Activated CD8-positive, alpha-beta memory T cell treated with anti-CD3 and anti-CD28 coated beads, Interleukin-2, amount 50 U/mL, for 48 hours (primary cell): Measurements from ENCODE around the gene DMRTB1.

Experiments
- DNase-seq: peaks from one replicate; pipeline ENCODE4 v3.0.0-alpha.2; 2020

Gene DMRTB1

DNA sequence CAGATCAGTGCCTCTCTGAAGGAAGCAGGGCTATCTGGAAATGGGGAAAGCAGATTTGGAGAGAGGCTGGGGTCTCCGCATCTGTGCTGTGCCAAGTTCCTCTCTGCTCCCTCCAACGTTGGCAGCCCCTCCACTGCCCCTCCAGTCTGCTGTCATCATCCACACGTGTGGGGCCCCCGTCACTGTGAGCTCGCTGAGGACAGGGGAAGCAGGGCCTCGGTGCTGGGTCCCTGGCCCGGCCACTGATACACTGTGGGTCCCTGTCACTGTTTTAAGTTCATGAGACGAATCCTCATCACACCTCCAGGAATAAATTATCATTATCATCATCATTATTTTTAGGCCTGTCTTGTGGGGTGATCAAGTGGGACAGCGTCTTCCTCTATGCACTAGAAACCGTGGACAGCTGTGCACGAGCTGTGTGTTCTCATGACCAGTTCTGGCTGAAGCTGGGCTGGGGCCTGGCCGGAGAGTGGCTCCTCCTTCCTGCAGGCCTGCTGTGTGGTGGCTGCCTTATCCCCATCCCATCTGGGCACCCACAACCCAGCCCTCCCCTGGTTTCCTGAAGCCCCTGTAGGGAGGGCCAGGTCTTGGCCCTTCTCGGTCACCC lies 52.2 kb downstream of the DMRTB1 start:
- no peak for DNase-seq

DNA sequence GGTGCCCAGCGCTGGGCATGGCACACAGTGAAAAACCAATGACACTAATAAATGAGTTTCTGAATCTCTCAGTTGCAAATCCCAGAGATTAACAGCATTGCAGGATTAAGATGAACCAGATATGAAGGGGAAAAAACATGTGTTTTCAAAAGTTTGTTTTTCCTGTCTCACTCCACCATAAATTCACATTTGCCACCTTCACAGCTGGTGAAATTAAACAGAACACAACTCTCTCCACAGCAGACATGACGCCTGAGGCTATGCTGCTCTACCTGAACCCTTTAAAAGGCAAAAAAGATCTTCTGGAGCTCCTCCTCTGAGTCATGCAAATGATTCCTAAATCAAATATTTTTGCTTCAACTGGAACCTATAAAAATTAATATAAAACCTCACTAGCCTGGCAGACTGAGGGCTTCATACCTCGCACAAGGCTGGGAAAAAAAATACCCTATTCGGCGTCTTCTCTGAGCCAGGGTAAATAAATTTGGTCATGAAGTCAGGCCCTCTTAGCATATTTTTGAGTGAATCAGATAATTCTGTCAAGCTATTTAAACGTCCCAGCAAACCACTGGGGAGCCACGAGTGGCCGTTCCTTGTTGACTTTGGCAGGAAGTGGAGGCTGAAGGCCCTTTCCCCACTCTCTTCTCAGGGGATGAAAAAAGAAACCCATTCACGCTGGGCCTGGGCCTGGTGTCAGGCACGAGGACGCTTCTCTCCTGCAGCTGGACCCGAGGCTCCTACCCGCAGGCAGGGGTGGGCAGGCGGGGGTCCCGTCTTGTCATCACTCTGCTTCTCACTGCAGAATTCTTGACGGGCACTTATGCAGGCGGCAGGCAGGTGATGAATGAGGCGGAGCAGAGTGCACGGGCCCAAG lies 53.0 kb downstream of the DMRTB1 start:
- DNase-seq, result no peak

DNA sequence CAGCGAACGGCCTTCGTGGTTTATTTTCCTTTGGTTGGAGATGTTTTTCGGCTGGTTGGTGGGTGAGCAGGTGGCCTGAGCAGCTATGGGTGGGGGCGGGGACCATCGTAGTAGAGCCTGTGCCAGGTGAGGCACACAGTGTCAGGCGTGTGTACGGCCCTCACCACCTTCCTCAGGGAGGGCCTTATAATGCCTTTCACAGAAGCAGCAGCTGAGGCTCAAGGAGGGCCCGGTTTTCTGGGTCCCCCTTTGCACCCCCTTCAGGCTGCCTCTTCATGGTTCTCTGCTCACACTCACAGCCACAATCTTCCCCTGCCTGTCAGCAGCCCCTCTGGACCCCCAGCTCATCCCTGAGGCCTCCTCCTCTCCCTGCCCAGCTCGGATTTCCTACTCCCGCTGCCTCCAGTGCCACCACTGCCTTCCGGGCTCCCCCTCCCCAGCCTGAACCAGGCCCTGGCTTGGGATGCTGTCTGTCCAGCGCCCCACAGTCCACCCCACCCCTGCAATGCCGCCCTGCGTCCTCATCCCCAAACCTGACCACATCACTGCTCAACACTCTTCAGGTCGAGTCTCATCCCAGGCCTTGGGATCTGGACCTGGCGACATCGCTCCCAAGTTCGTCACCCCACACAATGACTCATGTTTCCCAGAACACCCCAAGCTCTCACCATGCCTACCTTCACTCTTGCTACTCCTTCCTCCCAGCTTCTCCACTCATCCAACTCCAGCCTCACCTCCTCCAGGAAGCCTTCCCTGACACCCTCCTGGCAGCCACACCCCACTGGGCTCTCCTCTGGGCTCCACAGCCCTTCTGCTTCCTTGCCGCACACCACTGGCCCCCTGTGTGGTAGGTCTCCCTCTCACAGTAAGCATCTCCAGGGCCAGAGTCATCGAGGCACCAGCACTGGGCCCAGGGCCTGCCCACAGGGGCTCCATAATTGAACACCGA lies 53.9 kb downstream of the DMRTB1 start:
- no peak for DNase-seq

DNA sequence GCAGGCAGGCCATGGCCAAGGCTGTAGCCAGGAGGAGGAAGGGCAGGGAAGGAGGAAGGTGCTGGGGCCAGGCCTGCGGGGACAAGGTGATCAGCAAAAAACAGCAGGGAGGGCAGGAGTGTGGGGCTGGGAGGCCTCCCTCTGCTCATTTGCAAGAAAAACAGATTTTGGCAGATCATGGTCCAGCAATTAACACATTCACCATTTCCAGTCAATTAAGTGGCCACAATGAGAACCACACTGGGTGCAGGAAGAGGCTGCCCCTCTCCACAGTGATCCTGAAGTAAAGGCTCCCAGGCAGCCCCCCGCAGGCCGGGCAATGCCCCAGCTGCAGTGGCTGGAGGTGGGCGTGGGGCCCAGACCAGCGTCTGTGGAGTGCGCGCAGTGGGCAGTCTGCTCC lies 54.6 kb downstream of the DMRTB1 start:
- no peak for DNase-seq

DNA sequence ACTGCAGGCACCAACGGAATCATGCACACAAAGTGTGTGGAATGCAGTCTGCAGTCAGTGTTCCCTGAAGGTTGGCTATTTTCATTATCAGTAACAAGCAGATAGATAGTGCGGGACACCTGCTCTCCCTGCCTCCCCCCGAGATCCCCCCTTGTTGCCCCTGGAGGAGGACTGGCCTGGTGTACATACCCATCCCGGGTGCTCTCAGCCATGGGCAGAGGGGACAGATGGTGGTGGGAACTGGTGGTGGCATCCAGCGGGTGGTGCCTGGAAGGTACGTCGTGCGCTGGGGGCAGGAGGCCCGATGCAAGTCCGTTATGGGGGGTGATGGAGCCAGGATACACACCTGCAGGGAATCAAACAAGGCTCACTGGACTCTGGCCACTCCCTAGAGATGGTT lies 55.2 kb downstream of the DMRTB1 start:
- DNase-seq, result no peak

GRCh38 chr1:53516181-53516580 lies 57.0 kb downstream of the DMRTB1 start:
- DNase-seq, result no peak
